Progenitor cell of endocrine pancreas (in vitro differentiated cells): Measurements from ENCODE around the gene TUBB6. TPM values are rescaled to one million over a fixed set of nuclear protein-coding genes. Genes with fewer than 3 reads are reported as not detected.

Experiments
- DNase-seq: peaks from one replicate; pipeline ENCODE4 v3.0.0; 2021; ENCODE audit warnings: low spot score; ENCODE audit not compliant: unreplicated experiment
- H3K27ac Mint-ChIP-seq: 2 replicates; pipeline ENCODE4 v1.8.0; 2021; ENCODE audit warnings: mild to moderate bottlenecking, moderate library complexity, mixed read lengths
- H3K27me3 Mint-ChIP-seq: 2 replicates; pipeline ENCODE4 v1.8.0; 2021; ENCODE audit warnings: mixed read lengths
- H3K36me3 Mint-ChIP-seq: 2 replicates; pipeline ENCODE4 v1.8.0; 2022; ENCODE audit warnings: mixed read lengths; ENCODE audit not compliant: insufficient read depth
- H3K4me1 Mint-ChIP-seq: 2 replicates; pipeline ENCODE4 v1.8.0; 2021; ENCODE audit warnings: low read depth, mixed read lengths
- H3K4me3 Mint-ChIP-seq: 2 replicates; pipeline ENCODE4 v1.8.0; 2021; ENCODE audit warnings: low read depth, mild to moderate bottlenecking, moderate library complexity, mixed read lengths
- H3K9me3 Mint-ChIP-seq: 2 replicates; pipeline ENCODE4 v1.8.0; 2021; ENCODE audit warnings: low read depth, mixed read lengths
- total RNA-seq: library from RNA; stranded (reverse); gene quantifications from 2 replicates; pipeline ENCODE4 v1.2.1, GENCODE V29; 2021
- TF ChIP-seq, protein P1 (sequence below): fragments of 200-600 bp; sonication (generic); IDR thresholded peaks from one replicate; pipeline ENCODE4 v1.5.0; 2021; ENCODE audit warnings: antibody characterized with exemption, mild to moderate bottlenecking; ENCODE audit not compliant: unreplicated experiment

TUBB6 gene
- total RNA-seq, 1 donor from 2014 or later: 7.2 TPM

- TF ChIP-seq, protein P1, sequence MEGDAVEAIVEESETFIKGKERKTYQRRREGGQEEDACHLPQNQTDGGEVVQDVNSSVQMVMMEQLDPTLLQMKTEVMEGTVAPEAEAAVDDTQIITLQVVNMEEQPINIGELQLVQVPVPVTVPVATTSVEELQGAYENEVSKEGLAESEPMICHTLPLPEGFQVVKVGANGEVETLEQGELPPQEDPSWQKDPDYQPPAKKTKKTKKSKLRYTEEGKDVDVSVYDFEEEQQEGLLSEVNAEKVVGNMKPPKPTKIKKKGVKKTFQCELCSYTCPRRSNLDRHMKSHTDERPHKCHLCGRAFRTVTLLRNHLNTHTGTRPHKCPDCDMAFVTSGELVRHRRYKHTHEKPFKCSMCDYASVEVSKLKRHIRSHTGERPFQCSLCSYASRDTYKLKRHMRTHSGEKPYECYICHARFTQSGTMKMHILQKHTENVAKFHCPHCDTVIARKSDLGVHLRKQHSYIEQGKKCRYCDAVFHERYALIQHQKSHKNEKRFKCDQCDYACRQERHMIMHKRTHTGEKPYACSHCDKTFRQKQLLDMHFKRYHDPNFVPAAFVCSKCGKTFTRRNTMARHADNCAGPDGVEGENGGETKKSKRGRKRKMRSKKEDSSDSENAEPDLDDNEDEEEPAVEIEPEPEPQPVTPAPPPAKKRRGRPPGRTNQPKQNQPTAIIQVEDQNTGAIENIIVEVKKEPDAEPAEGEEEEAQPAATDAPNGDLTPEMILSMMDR: no peak
- no peak for DNase-seq
- Mint-ChIP-seq H3K4me3 (no peak overlapping the region), H3K27me3 (no peaks in the 10 kb centered on the region), H3K4me1 (no peaks in the 10 kb centered on the region), H3K36me3 (peaks cover 16% of the 10 kb centered on the region), H3K9me3 (no peaks in the 10 kb centered on the region), H3K27ac (no peak overlapping the region)
Measured at GRCh38 chr18:12366784-12367183, 58.7 kb downstream of the TUBB6 start.

DNA sequence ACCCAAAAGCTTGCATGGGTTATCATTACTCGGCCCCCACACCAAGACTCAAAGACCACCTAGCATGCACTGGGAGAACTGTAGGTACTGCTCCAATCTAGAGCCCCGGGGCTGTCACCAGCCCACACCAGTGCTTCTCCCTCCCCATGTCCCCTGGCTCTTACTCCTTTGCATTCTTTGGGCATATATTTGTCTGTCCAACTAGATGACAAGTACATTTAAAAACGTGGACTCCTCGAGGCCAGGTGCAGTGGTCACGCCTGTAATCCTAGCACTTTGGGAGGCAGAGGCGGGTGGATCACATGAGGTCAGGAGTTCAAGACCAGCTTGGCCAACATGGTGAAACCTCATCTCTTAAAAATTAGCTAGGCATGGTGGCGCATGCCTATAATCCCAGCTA, 61.2 kb downstream of the TUBB6 start:
- no peak overlapping the region for H3K4me3 Mint-ChIP-seq
- H3K27ac Mint-ChIP-seq: peak overlapping the region; percentile 76
- no peak for DNase-seq
- peaks cover 11% of the 10 kb centered on the region for H3K36me3 Mint-ChIP-seq
- H3K4me1 Mint-ChIP-seq: peaks cover 12% of the 10 kb centered on the region
- no peaks in the 10 kb centered on the region for H3K9me3 Mint-ChIP-seq
- TF ChIP-seq, protein P1: no peak
- no peaks in the 10 kb centered on the region for H3K27me3 Mint-ChIP-seq

- TF ChIP-seq, protein P1: no peak
- Mint-ChIP-seq H3K27ac (no peak overlapping the region), H3K9me3 (no peaks in the 10 kb centered on the region), H3K27me3 (no peaks in the 10 kb centered on the region), H3K36me3 (peaks cover 11% of the 10 kb centered on the region), H3K4me1 (peaks cover 20% of the 10 kb centered on the region), H3K4me3 (no peak overlapping the region)
- DNase-seq: no peak
Measured at GRCh38 chr18:12371590-12371989, 63.5 kb downstream of the TUBB6 start.

DNA sequence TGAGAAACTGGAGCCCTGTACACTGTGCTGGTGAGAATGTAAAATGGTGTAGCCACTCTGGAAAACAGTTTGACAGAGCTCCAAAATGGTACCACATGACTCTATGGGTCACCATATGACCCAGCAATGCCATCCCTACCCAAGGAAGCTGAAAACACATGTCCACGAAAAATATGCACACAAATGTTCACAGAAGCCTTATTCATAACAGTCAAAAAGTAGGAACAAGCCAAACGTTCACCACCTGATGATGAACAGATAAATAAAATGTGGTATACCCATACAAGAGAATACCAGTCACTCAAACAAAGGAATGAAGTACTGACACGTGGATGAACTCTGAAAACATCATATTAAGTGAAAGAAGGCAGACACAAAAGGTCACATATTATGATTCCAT, 64.4 kb downstream of the TUBB6 start:
- Mint-ChIP-seq H3K27me3 (no peaks in the 10 kb centered on the region), H3K4me1 (peaks cover 20% of the 10 kb centered on the region), H3K36me3 (peaks cover 6% of the 10 kb centered on the region), H3K27ac (no peak overlapping the region), H3K9me3 (no peaks in the 10 kb centered on the region), H3K4me3 (no peak overlapping the region)
- TF ChIP-seq, protein P1: no peak
- DNase-seq: no peak

- H3K4me1 Mint-ChIP-seq: peaks cover 23% of the 10 kb centered on the region
Measured at GRCh38 chr18:12373116-12373770, 65.2 kb downstream of the TUBB6 start.

More at GRCh38 chr18:12373116-12373770, 65.2 kb downstream of the TUBB6 start:
- H3K4me3 Mint-ChIP-seq: peak overlapping the region; percentile 46
- peak overlapping the region; percentile 3 for H3K27ac Mint-ChIP-seq
- no peaks in the 10 kb centered on the region for H3K9me3 Mint-ChIP-seq
- no peaks in the 10 kb centered on the region for H3K27me3 Mint-ChIP-seq
- TF ChIP-seq, protein P1: no peak
- DNase-seq: no peak
- peaks cover 6% of the 10 kb centered on the region for H3K36me3 Mint-ChIP-seq
